Activated naive CD4-positive, alpha-beta T cell treated with anti-CD3 and anti-CD28 coated beads, Interleukin-2, amount 50 U/mL, for 24 hours (primary cell): Measurements from ENCODE around the gene DOK7.
"Not testable (repeated sequence)": the region's sequence is repeated elsewhere in the genome, so short reads cannot be mapped to it uniquely, and the experiment has no call there.

Experiments
- H3K27ac Mint-ChIP-seq: one replicate; pipeline ENCODE4 v1.8.0; 2021; ENCODE audit warnings: mild to moderate bottlenecking, mixed read lengths
- H3K27me3 Mint-ChIP-seq: one replicate; pipeline ENCODE4 v1.8.0; 2021; ENCODE audit warnings: mixed read lengths
- H3K36me3 Mint-ChIP-seq: one replicate; pipeline ENCODE4 v1.8.0; 2021; ENCODE audit warnings: mixed read lengths
- H3K4me1 Mint-ChIP-seq: one replicate; pipeline ENCODE4 v1.8.0; 2021; ENCODE audit warnings: mixed read lengths
- H3K4me3 Mint-ChIP-seq: one replicate; pipeline ENCODE4 v1.8.0; 2021; ENCODE audit warnings: mild to moderate bottlenecking, mixed read lengths
- H3K9me3 Mint-ChIP-seq: one replicate; pipeline ENCODE4 v1.8.0; 2021; ENCODE audit warnings: mixed read lengths

The DOK7 gene

DNA sequence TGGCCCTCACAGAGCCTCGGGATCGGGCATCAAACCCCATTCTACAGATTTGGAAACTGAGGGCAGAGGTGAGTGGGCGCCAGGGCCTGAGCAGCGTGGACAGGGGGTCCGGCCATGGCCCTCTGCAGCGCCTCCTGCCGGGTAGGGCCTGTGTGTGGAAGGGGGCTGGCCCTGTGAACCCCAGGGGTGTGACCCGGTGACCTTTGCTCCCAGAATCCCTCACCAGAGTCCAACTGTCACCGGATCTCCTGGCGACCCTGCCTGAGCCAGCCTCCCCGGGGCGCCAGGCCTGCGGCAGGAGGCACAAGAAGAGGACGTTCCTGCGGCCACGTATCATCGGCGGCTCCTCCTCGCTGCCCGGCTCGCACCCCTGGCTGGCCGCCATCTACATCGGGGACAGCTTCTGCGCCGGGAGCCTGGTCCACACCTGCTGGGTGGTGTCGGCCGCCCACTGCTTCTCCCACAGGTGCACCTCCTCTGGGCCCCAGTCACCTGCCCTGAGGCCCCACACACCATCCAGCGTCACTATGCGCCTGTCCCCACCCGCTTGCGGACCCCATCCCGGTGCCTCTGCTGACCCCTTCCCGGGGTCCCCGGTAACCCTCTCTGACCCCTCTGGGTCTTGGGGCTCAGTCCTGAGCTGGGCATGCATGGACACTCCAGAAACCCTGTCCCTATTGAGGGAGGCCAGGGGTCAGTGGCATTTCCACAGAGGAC, 17.1 kb upstream of the DOK7 start:
- H3K27me3 Mint-ChIP-seq: no peaks in the 10 kb centered on the region
- no peaks in the 10 kb centered on the region for H3K4me1 Mint-ChIP-seq
- no peaks in the 10 kb centered on the region for H3K9me3 Mint-ChIP-seq
- no peak overlapping the region for H3K4me3 Mint-ChIP-seq
- H3K27ac Mint-ChIP-seq: no peak overlapping the region
- no peaks in the 10 kb centered on the region for H3K36me3 Mint-ChIP-seq

DNA sequence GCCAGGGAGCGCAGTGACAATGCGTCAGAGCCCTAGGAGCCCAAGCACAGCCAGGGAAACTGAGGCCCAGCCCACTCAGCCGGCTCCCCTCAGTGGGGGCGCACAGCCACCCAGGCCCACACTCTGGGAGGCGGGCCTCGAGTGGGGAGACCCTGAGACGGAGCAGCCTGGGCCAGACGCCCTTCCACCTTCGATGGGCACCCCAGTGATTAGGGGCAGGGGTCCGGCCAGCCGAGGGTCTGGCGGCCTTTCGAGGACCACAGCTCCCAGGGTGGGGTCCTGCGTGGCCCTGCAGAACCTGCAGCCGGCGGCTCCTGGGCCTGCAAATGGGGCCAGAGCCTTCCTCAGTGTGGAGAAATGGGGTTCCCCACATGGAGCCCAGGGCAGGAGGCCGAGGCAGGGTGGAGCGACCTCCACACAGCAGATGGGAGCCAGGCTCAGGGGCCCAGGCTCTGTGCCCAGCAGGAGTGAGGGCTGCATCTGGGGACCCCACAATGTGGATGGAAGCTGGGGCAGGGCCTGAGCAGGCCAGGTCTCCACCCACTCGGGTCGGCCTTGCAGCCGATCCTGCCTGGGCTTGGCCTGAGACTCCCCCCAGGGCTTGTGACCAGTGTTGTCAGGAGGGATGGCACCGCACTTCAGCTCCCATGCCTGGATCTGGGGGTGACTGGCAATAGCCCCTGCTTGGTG, 16.3 kb upstream of the DOK7 start:
- Mint-ChIP-seq H3K9me3 (no peaks in the 10 kb centered on the region), H3K4me1 (no peaks in the 10 kb centered on the region), H3K36me3 (no peaks in the 10 kb centered on the region)

DNA sequence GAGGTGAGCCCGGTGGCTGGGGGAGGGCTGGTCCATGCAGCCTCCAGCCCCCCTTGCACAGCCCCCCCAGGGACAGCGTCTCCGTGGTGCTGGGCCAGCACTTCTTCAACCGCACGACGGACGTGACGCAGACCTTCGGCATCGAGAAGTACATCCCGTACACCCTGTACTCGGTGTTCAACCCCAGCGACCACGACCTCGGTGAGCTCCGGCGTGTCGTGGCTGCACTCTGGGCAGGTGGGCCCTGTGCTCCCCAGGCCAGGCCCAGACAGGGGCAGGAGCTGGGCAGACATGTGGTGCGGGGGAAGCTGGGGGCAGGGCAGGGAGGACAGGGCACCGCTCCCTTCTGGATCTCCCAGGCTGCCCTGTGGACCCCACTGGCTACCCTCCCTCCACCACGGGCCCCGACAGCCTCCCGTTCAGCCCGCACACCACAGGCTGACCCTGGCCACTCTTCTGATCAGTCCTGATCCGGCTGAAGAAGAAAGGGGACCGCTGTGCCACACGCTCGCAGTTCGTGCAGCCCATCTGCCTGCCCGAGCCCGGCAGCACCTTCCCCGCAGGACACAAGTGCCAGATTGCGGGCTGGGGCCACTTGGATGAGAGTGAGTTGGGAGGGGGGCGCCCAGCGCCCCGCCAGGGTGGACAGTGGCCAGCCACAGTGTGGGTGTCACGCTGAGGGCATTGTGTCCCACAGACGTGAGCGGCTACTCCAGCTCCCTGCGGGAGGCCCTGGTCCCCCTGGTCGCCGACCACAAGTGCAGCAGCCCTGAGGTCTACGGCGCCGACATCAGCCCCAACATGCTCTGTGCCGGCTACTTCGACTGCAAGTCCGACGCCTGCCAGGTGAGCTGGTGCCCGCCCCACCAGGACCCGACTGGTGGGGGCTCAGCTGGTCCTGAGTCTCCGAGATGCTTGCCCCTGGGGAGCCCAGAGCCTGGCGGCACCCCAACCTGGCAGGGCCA, 15.4 kb upstream of the DOK7 start:
- Mint-ChIP-seq H3K27me3 (no peaks in the 10 kb centered on the region), H3K9me3 (no peaks in the 10 kb centered on the region), H3K27ac (no peak overlapping the region), H3K4me1 (no peaks in the 10 kb centered on the region), H3K36me3 (no peaks in the 10 kb centered on the region), H3K4me3 (no peak overlapping the region)

More for the DNA sequence above, 16.3 kb upstream of the DOK7 start:
- no peak overlapping the region for H3K4me3 Mint-ChIP-seq
- no peaks in the 10 kb centered on the region for H3K27me3 Mint-ChIP-seq
- H3K27ac Mint-ChIP-seq: no peak overlapping the region

DNA sequence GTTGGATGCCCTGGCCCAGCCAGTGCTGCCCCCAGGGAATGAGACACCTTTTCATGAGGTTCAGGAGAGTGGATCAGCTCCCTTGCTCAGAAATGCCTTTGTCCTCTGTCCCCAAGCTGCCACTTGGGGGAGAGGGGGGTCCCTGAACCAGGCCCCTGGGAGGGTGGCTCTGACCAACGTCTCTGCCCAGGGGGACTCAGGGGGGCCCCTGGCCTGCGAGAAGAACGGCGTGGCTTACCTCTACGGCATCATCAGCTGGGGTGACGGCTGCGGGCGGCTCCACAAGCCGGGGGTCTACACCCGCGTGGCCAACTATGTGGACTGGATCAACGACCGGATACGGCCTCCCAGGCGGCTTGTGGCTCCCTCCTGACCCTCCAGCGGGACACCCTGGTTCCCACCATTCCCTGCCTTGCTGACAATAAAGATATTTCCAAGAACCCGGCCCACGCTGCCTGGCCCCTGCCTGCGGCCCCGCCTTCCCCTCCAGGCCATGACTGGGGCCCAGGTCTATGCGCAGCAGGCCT, 14.0 kb upstream of the DOK7 start:
- Mint-ChIP-seq H3K27ac (no peak overlapping the region), H3K27me3 (no peaks in the 10 kb centered on the region), H3K36me3 (no peaks in the 10 kb centered on the region), H3K4me1 (no peaks in the 10 kb centered on the region), H3K4me3 (no peak overlapping the region), H3K9me3 (no peaks in the 10 kb centered on the region)

DNA sequence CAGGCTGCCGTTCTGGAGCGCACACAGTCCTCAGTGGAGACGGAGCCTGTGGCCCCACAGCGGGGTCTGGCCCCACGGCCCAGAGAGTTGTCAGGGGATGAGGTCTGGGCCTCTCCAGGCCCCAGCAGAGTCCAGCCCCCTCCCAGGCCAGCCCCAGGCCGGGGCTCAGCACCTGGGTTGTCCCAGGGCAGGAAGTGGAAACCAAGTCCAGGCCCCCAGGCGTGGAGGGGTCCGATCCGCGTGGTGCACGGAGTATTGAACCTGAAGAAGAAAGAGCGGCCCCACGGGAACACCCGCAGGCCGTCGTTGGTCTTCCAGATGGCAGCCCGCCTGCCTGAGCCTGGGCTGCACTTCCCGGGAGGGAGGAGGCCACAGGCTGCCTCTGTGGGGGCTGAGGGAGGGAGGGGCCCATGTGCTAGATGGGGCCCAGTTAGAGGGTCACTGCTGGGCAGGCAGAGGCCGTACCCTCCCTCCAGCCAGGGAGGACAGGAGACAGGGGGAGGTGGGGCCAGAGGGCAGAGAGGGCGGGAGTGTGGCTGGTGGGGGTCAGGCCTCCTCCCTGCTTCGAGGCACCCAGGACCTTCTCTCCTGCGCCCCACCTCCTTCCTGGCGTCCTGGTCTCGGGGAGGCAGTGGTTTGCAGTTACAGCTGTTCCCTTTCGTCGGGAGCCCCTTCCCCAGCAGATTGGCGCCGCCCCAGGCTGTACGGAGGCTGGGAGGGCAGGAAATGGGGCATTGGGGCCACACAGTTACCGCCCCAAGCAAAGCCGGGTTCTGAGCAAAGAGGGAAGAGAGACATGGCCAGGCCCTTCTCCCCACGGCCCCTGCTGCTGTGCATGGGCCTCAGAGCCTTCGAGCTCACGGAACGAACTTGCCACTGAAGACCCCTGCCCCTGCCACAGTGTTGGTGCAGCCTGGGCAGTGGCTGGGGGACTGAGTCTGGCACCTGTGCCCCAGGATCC, 13.3 kb upstream of the DOK7 start:
- Mint-ChIP-seq H3K36me3 (no peaks in the 10 kb centered on the region), H3K4me3 (no peak overlapping the region), H3K4me1 (no peaks in the 10 kb centered on the region), H3K27ac (no peak overlapping the region), H3K9me3 (no peaks in the 10 kb centered on the region), H3K27me3 (no peaks in the 10 kb centered on the region)

DNA sequence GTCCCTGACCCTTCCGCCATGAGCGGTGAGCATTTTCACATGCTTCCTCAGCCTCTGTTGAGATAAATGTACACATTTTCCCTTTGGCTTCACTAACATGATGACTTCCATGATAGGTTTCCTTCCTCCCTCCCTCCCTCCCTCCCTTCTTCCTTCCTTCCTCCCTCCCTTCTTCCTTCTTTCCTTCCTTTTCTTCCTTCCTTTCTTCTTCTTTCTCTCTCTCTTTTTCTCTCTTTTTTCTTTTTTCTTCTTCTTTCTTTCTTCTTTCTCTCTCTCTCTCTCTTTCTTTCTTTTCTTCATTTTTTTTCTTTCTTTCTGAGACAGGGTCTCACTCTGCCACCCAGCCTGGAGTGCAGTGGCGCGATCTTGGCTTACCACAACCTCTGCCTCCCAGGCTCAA, 12.5 kb upstream of the DOK7 start:
- Mint-ChIP-seq H3K9me3 (peaks cover 4% of the 10 kb centered on the region), H3K27ac (no peak overlapping the region), H3K4me3 (no peak overlapping the region), H3K4me1 (no peaks in the 10 kb centered on the region), H3K36me3 (peaks cover 2% of the 10 kb centered on the region), H3K27me3 (no peaks in the 10 kb centered on the region)

DNA sequence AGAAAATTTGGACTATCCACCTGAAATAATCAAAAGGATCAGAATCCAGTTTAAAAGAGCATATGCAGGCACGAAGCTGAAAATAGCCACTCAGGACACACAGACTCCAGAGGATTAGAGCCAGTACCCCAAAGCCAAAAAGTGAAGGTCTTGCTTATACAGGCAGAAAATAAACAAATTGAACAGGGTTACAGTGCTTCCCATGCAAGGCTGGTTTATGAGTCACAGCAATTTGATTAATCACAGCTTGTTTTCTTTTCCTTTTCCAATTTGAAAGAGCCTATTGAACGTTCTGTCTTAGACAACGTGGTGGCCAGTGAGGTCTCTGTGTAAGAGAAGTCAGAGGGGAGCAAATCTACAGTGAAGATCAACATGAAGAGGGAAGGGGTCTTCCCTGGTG, 11.2 kb upstream of the DOK7 start:
- Mint-ChIP-seq H3K9me3 (peaks cover 5% of the 10 kb centered on the region), H3K27ac (no peak overlapping the region), H3K36me3 (peaks cover 2% of the 10 kb centered on the region), H3K27me3 (no peaks in the 10 kb centered on the region), H3K4me1 (no peaks in the 10 kb centered on the region), H3K4me3 (no peak overlapping the region)

DNA sequence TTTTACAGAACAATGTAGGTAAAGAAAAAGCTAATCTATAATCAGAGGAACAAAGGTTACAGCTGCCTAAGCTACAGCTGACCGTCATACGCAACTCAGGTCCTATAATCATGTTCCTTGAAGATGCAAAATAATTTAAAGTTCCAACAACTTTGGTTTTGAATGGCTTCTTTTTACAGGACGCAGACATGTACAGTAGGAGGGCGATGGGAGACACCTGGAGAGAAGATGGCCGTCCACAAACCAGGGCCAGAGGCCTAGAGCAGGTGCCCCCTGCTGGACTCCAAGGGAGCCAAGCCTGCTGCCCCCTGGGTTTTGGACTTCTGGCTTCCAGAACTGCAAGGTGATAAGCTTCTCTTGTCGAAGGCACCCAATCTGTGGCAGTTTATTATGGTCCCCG, 10.7 kb upstream of the DOK7 start:
- Mint-ChIP-seq H3K27ac (no peak overlapping the region), H3K9me3 (peaks cover 5% of the 10 kb centered on the region), H3K4me1 (no peaks in the 10 kb centered on the region), H3K27me3 (no peaks in the 10 kb centered on the region), H3K4me3 (no peak overlapping the region), H3K36me3 (peaks cover 2% of the 10 kb centered on the region)

DNA sequence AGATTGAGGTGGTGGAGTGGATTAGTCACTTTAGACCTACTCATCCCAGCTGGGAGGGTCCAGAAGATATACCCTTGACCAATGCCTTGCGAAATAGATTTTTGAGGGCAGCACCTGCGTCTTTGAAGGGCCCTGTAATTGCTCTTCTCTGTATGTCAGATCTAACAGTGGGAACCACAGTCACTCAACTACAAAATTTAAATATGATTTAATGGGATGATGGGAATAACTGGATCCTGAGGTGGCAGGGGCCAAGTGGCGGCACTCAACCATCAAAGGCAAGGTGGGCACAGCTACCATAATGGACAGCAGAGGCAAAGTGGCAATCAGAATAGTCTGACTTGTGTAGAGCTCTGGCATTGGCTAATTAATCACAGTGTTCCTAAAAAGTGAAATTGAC, 7.5 kb upstream of the DOK7 start:
- H3K4me3 Mint-ChIP-seq, H3K36me3 Mint-ChIP-seq, H3K4me1 Mint-ChIP-seq, H3K27me3 Mint-ChIP-seq, H3K9me3 Mint-ChIP-seq, H3K27ac Mint-ChIP-seq: not testable (repeated sequence)

DNA sequence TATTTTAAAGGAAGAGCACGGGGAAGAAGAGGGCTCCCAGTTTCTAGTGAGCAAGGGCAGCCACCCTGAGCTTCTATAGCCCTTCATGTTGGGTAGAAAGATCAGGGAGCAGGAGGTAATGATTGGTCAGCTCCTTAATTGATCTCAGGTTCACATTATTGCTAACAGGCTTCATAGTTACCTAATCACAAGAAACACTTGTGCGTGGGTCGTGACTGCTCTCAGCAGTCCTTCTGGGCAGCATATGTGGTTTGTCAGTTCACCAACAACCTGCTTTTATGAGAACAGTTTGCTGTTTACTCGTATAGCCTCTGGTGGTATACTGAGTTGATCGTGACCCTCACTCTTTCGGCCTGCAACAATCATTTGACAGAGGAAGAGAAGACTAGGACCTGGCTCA, 4.7 kb upstream of the DOK7 start:
- Mint-ChIP-seq H3K36me3 (peaks cover 2% of the 10 kb centered on the region), H3K4me3 (no peak overlapping the region), H3K4me1 (no peaks in the 10 kb centered on the region), H3K27ac (no peak overlapping the region), H3K27me3 (peaks cover 6% of the 10 kb centered on the region), H3K9me3 (peaks cover 9% of the 10 kb centered on the region)

DNA sequence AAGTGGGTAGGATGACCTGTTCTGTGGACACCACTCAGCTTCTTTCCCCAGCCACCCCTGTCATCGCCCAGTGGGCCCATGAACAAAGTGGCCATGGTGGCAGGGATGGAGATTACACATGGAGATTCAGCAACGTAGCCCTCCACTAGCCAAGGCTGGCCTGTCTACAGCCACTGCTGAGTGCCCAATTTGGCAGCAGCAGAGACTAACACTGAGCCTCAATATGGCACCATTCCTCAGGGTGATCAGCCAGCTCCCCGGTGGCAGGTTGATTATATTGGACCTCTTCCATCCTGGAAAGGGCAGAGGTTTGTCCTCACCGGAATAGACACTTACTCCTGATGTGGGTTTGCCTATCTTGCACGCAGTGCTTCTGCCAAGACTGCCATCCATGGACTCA, 4.0 kb upstream of the DOK7 start:
- H3K36me3 Mint-ChIP-seq, H3K27ac Mint-ChIP-seq, H3K9me3 Mint-ChIP-seq: not testable (repeated sequence)

DNA sequence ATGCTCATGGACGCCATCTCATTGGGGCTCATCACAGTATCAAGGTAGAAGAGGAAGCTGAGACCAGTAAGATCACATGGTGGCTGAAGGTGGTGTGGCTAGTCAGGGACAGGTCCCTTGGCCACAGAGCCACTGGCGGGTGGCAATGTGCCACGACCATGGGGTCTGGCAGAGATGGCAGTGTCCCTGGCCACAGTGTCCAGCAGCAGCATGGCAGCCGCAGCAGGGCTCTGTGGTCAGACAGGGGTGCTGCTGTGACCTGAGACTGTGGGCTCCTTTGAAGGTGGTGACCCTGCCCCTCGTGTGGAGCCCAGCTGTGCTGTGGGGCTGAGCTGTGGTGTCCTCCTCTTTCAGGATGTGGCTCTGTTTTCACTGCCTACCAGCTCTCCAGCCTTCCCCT, 2.2 kb upstream of the DOK7 start:
- peaks cover 5% of the 10 kb centered on the region for H3K9me3 Mint-ChIP-seq

More for the DNA sequence above, 4.0 kb upstream of the DOK7 start:
- not testable (repeated sequence) for H3K4me3 Mint-ChIP-seq, H3K4me1 Mint-ChIP-seq, H3K27me3 Mint-ChIP-seq

DNA sequence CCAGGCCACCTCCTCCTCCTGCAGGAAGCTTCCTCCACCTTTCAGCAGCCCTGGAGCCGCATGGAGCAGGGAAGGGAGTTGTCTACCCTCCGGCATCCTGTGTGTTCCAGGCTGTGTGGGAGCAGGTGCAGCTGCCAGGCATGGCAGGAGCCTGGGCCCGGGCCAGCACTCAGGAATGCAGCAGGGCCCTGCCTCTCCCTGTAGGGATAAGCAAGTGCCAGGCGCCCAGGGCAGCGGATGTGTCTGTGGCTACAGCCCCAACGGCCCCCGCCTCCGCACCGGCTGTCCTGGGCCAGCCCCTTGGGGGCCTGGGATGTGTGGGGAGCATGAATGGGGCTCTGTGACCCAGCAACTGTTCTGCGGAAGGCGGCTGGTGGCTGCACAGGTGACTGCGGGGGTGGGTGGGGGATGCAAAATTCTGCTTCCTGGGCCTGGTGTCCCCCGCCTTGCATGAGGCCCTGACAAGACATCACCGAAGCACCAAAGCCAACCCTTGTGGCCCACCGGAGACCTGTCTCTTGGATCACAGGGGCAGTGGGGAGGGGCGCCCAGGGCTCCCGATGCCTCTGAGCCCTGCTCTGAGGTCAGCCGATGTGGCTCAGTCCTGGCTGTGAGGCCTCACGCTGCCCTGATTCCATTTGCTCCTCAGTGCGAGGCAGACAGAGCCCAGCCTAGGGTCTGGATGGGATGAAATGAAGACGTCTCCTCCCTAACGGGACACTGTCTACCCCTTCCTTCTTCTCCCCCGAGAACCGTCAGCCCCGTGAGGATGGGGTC, 1.4 kb upstream of the DOK7 start:
- Mint-ChIP-seq H3K4me1 (no peaks in the 10 kb centered on the region), H3K27me3 (peaks cover 9% of the 10 kb centered on the region), H3K9me3 (peaks cover 5% of the 10 kb centered on the region), H3K4me3 (no peak overlapping the region), H3K27ac (no peak overlapping the region), H3K36me3 (no peaks in the 10 kb centered on the region)

More for the DNA sequence above, 2.2 kb upstream of the DOK7 start:
- H3K27ac Mint-ChIP-seq: no peak overlapping the region
- H3K27me3 Mint-ChIP-seq: peaks cover 9% of the 10 kb centered on the region
- no peaks in the 10 kb centered on the region for H3K36me3 Mint-ChIP-seq
- no peak overlapping the region for H3K4me3 Mint-ChIP-seq
- H3K4me1 Mint-ChIP-seq: no peaks in the 10 kb centered on the region

DNA sequence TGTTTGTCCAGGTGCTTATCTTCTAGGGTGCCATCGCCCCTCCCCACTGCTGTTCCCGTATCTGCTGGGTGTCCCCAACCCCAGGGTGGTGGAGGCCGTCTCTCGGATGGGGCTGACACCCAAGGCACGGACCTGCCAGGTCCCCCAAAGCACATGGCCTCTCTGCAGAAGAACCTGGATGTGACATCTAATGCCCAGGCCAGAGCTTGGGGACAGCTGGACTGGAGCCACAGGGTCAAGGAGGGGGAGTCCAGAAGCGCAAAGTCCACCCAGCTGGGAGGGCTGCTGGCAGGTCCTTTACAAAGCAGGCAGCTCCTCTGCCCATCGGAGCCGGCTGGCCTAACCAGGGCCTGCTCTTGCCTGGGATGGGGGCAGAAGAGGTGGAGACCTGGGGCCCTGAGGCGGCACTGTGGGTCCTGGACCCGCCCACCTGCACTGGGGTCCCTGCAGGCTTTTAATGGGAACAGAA, 751 bp upstream of the DOK7 start:
- Mint-ChIP-seq H3K27ac (no peak overlapping the region), H3K4me1 (no peaks in the 10 kb centered on the region), H3K36me3 (no peaks in the 10 kb centered on the region), H3K9me3 (peaks cover 5% of the 10 kb centered on the region), H3K27me3 (peaks cover 9% of the 10 kb centered on the region), H3K4me3 (peak overlapping the region; percentile 51)
